ENCODE data around the gene PROK1.

DNA sequence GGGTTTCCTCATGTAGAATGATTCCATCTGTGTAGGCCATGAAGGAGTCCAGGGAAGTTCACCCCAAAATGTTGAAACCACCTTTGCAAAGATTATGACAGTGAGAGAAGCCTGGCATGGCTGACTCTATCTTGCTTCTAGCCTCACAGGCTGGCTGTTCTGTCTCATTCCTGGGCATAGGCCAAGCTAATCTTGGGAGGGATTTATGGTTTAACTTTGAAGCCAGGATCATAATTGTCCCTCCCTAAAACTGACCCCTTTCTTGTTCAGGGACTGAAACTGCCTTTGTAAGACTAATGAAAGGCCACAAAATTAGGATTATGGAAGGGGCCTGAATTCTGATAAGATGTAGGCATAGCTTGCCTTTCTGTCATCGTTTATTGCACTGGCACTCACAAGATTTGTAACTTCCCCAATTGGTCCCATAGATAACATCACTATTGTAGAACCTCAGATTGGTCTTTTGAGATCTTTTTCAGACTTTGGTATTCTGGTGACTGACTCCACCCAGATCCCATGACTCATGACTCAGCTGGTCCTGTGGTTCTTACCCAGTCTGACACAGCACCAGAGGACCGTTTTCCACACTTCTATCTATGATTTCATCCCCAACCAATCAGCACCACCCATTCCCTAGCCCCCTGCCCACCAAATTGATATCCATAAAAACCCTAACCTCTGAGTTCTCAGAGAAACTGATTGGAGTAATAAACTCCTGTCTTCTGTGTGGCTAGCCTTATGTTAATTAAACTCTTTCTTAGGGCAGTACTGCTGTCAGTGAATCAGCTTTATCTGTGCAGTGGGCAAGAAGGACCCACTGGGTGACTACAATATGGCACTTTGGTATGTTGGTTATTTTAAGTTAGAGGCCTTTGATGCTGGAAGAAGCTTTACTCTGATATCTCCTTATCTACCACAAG, 29.8 kb upstream of the PROK1 start:
- TF ChIP-seq, protein P1, sequence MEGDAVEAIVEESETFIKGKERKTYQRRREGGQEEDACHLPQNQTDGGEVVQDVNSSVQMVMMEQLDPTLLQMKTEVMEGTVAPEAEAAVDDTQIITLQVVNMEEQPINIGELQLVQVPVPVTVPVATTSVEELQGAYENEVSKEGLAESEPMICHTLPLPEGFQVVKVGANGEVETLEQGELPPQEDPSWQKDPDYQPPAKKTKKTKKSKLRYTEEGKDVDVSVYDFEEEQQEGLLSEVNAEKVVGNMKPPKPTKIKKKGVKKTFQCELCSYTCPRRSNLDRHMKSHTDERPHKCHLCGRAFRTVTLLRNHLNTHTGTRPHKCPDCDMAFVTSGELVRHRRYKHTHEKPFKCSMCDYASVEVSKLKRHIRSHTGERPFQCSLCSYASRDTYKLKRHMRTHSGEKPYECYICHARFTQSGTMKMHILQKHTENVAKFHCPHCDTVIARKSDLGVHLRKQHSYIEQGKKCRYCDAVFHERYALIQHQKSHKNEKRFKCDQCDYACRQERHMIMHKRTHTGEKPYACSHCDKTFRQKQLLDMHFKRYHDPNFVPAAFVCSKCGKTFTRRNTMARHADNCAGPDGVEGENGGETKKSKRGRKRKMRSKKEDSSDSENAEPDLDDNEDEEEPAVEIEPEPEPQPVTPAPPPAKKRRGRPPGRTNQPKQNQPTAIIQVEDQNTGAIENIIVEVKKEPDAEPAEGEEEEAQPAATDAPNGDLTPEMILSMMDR (IDR thresholded peaks at IDR 0.05 in 4 of 5, conservative IDR thresholded peaks at IDR 0.05 in 1 of 5): no peak
- no peak for TF ChIP-seq POLR2A (IDR thresholded peaks at IDR 0.05)

Measured in gastrocnemius medialis (tissue), 4 donors.